IMR-90 (cell line): Measurements from ENCODE around the gene USH2A. TPM values are rescaled to one million over a fixed set of nuclear protein-coding genes. Genes with fewer than 3 reads are reported as not detected.
A peak's percentile ranks its signal among the peaks of the same experiment; 100 is the strongest.

Experiments used
- ATAC-seq: fragments of 200-7000 bp; cut with Tn5 transposase; 2 replicates; pipeline ENCODE4 v1.9.1; 2020; ENCODE audit warnings: low read depth, mild to moderate bottlenecking, moderate library complexity
- BruUV-seq: library from RNA; stranded (reverse); fragments of 400-500 nt; replicated peaks from 2 replicates; lab custom pipeline; 2021; lab: Mats Ljungman, UMichigan
- CTCF ChIA-PET: fragments of 300-600 bp; formaldehyde crosslinking; extraction: SDS; loops from one replicate; lab custom pipeline; 2021; ENCODE audit warnings: antibody characterized with exemption; lab: Yijun Ruan, JAX
- POLR2A ChIA-PET: fragments of 300-600 bp; sonication (Branson Sonifier 250); formaldehyde crosslinking; loops from one replicate; lab custom pipeline; 2022; ENCODE audit warnings: antibody characterized with exemption; ENCODE audit not compliant: unreplicated experiment; lab: Charles Lee
- DNase-seq: peaks from one replicate; pipeline ENCODE4 v3.0.0; 2013
- H2AFZ ChIP-seq: replicated peaks from 2 replicates; pipeline ENCODE3; 2013; ENCODE audit warnings: low read length, mild to moderate bottlenecking; ENCODE audit not compliant: poor library complexity
- H2AK5ac ChIP-seq: 2 replicates; pipeline ENCODE4 v1.6.1; 2013; ENCODE audit warnings: low read depth, low read length, inconsistent platforms
- H2AK9ac ChIP-seq: replicated peaks from 2 replicates; pipeline ENCODE3; 2013; ENCODE audit warnings: mild to moderate bottlenecking, low read depth, low read length, moderate library complexity; ENCODE audit not compliant: poor library complexity
- H2BK120ac ChIP-seq: 2 replicates; pipeline ENCODE4 v1.6.1; 2013; ENCODE audit warnings: low read depth, low read length, inconsistent platforms
- H2BK15ac ChIP-seq: 3 replicates; pipeline ENCODE4 v1.6.1; 2013; ENCODE audit warnings: low read depth, low read length, inconsistent platforms
- H2BK20ac ChIP-seq: 2 replicates; pipeline ENCODE4 v1.6.1; 2013; ENCODE audit warnings: low read depth, mild to moderate bottlenecking, inconsistent platforms, low read length, moderate library complexity
- H2BK5ac ChIP-seq: 2 replicates; pipeline ENCODE4 v1.6.1; 2013; ENCODE audit warnings: mild to moderate bottlenecking, low read depth, low read length, inconsistent platforms; ENCODE audit not compliant: poor library complexity, severe bottlenecking
- H3K14ac ChIP-seq: replicated peaks from 2 replicates; pipeline ENCODE4 v1.6.1; 2013; ENCODE audit warnings: low read depth, low read length, inconsistent platforms
- H3K18ac ChIP-seq: 2 replicates; pipeline ENCODE4 v1.6.1; 2013; ENCODE audit warnings: low read depth, low read length, control low read depth
- H3K23ac ChIP-seq: 2 replicates; pipeline ENCODE4 v1.6.1; 2013; ENCODE audit warnings: low read depth, low read length, inconsistent platforms
- H3K27ac ChIP-seq: 2 replicates; pipeline ENCODE4 v1.5.1; 2013; ENCODE audit warnings: mild to moderate bottlenecking, control low read depth, low read length; ENCODE audit not compliant: insufficient read depth
- H3K27me3 ChIP-seq: 2 replicates; pipeline ENCODE4 v1.6.1; 2013; ENCODE audit warnings: low read length; ENCODE audit not compliant: control insufficient read depth, insufficient read depth
- H3K36me3 ChIP-seq: 2 replicates; pipeline ENCODE4 v1.6.1; 2013; ENCODE audit warnings: low read length, mixed read lengths; ENCODE audit not compliant: control insufficient read depth, insufficient read depth
- H3K4ac ChIP-seq: 2 replicates; pipeline ENCODE4 v1.6.1; 2013; ENCODE audit warnings: low read depth, low read length, inconsistent platforms
- H3K4me1 ChIP-seq: 2 replicates; pipeline ENCODE4 v1.6.1; 2013; ENCODE audit warnings: low read length, mixed read lengths; ENCODE audit not compliant: control insufficient read depth, insufficient read depth
- H3K4me2 ChIP-seq: 2 replicates; pipeline ENCODE4 v1.6.1; 2013; ENCODE audit warnings: low read depth, mild to moderate bottlenecking, control low read depth, low read length, moderate library complexity
- H3K4me3 ChIP-seq: 2 replicates; pipeline ENCODE4 v1.5.1; 2013; ENCODE audit warnings: low read depth, mild to moderate bottlenecking, control low read depth, low read length, moderate library complexity; ENCODE audit not compliant: insufficient read depth
- H3K56ac ChIP-seq: 2 replicates; pipeline ENCODE4 v1.6.1; 2013; ENCODE audit warnings: low read length, inconsistent platforms; ENCODE audit not compliant: insufficient read depth; ENCODE audit errors: extremely low read depth
- H3K79me1 ChIP-seq, 2 experiments: 2 replicates each; pipeline ENCODE4 v1.6.1; 2013; ENCODE audit warnings: low read length in 2 of 2, inconsistent platforms in 1 of 2, low read depth in 1 of 2
- H3K9ac ChIP-seq: 2 replicates; pipeline ENCODE4 v1.6.1; 2013; ENCODE audit warnings: low read depth, low read length, control low read depth
- H3K9me1 ChIP-seq: 2 replicates; pipeline ENCODE4 v1.6.1; 2013; ENCODE audit warnings: low read length, inconsistent platforms; ENCODE audit not compliant: insufficient read depth
- H3K9me3 ChIP-seq: 2 replicates; pipeline ENCODE4 v1.6.1; 2013; ENCODE audit warnings: low read length; ENCODE audit not compliant: control insufficient read depth, insufficient read depth
- H4K20me1 ChIP-seq: 2 replicates; pipeline ENCODE4 v1.6.1; 2013; ENCODE audit warnings: low read length, inconsistent platforms; ENCODE audit not compliant: insufficient read depth
- H4K5ac ChIP-seq: 2 replicates; pipeline ENCODE4 v1.6.1; 2013; ENCODE audit warnings: mild to moderate bottlenecking, low read depth, low read length, control low read depth
- H4K8ac ChIP-seq, 2 experiments: 2 replicates each; pipeline ENCODE4 v1.6.1; 2013; ENCODE audit warnings: low read depth in 2 of 2, low read length in 2 of 2, control low read depth in 1 of 2, inconsistent platforms in 1 of 2
- H4K91ac ChIP-seq: 2 replicates; pipeline ENCODE4 v1.6.1; 2013; ENCODE audit warnings: low read depth, low read length, inconsistent platforms; ENCODE audit not compliant: insufficient read depth
- POLR2A ChIP-seq: IDR thresholded peaks from 2 replicates; pipeline ENCODE4 v1.6.1; 2012; ENCODE audit warnings: mild to moderate bottlenecking, low read depth, low read length
- USF2 ChIP-seq: fragments of 150-350 bp; IDR thresholded peaks from 2 replicates; pipeline ENCODE4 v1.6.1; 2017; ENCODE audit warnings: mild to moderate bottlenecking, antibody characterized with exemption, low read length, low read depth
- WGBS, 2 experiments: methylation state at CpG; one replicate each; pipeline versions ENCODE4 v1.1.5 to v1.1.7; 2013; ENCODE audit warnings: missing lambda C conversion rate in 2 of 2; ENCODE audit not compliant: insufficient read length in 1 of 2; ENCODE audit errors: extremely low coverage in 2 of 2; 5-methylcytosine and 5-hydroxymethylcytosine counted together
- dilution Hi-C: fragments of 300-500 bp; cut with HindIII; formaldehyde crosslinking; loops from one replicate; pipeline ENCODE4 v1.14.3; 2018; ENCODE audit warnings: low sequenced_read_pairs; ENCODE audit not compliant: unreplicated experiment
- in situ Hi-C: fragments of 300-500 bp; cut with MboI; formaldehyde crosslinking; loops from 3 replicates; pipeline ENCODE4 v1.14.3; 2019; ENCODE audit warnings: low sequenced_read_pairs, inconsistent platforms, mixed read lengths
- intact Hi-C: fragments of 100-400 bp; cut with micrococcal nuclease; formaldehyde crosslinking; loops from 2 replicates; pipeline ENCODE4 v1.10.0; 2022
- polyA plus RNA-seq, 3 experiments: library from polyadenylated mRNA; depleted of rRNA; stranded (reverse); fragments of >200 nt; gene quantifications; 2 replicates each; pipeline ENCODE4 v1.2.3, GENCODE V29; 2012; ENCODE audit warnings: low replicate concordance in 1 of 3
- total RNA-seq: library from RNA; depleted of rRNA; stranded (reverse); fragments of >200 nt; gene quantifications from 2 replicates; pipeline ENCODE4 v1.2.3, GENCODE V29; 2012

The USH2A gene
- total and polyA plus RNA-seq, 2 of the 4 experiments (the other 2 are of a cell fraction), result under 0.01 to 0.02 TPM

DNA sequence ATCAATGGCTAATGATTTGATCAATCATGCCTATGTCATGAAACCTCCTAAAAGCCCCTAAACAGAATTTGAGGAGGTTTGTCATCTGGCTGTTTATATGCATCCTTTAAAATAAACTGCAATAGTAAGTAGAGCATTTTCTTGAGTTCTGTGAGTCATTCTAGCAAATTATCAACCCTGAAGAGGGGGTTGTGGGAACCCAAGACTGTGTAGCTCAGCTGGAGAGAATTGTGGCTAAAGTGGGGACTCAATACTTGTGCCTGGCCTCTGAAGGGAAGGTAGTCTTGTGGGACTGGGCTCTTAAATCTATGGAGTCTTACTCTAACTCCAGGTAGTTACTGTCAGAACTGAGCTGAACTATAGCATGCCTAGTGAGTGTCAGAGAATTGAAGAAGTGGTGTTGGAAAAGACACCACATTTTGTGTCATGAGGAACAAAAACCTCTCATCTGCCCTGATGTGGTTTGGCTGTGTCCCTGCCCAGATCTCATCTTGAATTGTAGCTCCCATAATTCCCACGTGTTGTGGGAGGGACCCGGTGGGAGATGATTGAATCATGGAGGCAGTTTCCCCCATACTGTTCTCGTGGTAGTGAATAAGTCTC, 402.4 kb downstream of the USH2A start:
- H2AK9ac ChIP-seq, result no peak overlapping the region
- H2AK5ac ChIP-seq, result no peak overlapping the region
- no peak overlapping the region for H2AFZ ChIP-seq
- H3K18ac ChIP-seq, result peak overlapping the region; percentile 25; the same call in 1 of the 2 replicates
- H3K4me2 ChIP-seq, result no peak overlapping the region
- no peak overlapping the region for H3K9ac ChIP-seq
- intact Hi-C loops (no loop called here), in situ Hi-C loops (no loop called here), dilution Hi-C loops (no loop called here)
- WGBS, 2 experiments, result no CpG with 5 or more reads among the region's 3 CpGs
- no peak overlapping the region for H4K8ac ChIP-seq
- CTCF ChIA-PET, result no interaction called here
- H3K4me1 ChIP-seq, result no peaks in the 10 kb centered on the region; the same call in 1 of the 2 replicates
- no peaks in the 10 kb centered on the region for H4K20me1 ChIP-seq
- H3K4ac ChIP-seq, result no peak overlapping the region
- no peak overlapping the region for H3K23ac ChIP-seq
- no peaks in the 10 kb centered on the region for H3K36me3 ChIP-seq
- POLR2A ChIA-PET, result no interaction called here
- no peak for TF ChIP-seq POLR2A
- no peak for TF ChIP-seq USF2
- no peak overlapping the region for H2BK20ac ChIP-seq
- no peak overlapping the region for H4K5ac ChIP-seq
- H2BK15ac ChIP-seq, result no peak overlapping the region
- H3K56ac ChIP-seq, result no peak overlapping the region
- no peak overlapping the region for H2BK5ac ChIP-seq
- H3K4me3 ChIP-seq, result no peak overlapping the region
- H3K9me1 ChIP-seq, result no peaks in the 10 kb centered on the region
- no peaks in the 10 kb centered on the region for H3K27me3 ChIP-seq
- no peaks in the 10 kb centered on the region for H3K79me1 ChIP-seq
- BruUV-seq, result no TSS peak
- no peaks in the 10 kb centered on the region for H3K9me3 ChIP-seq
- H3K27ac ChIP-seq, result no peak overlapping the region
- ATAC-seq (peak; percentile 42; the same call in 1 of the 2 replicates), DNase-seq (no peak)
- H4K91ac ChIP-seq, result no peak overlapping the region
- H2BK120ac ChIP-seq, result no peak overlapping the region
- no peak overlapping the region for H3K14ac ChIP-seq
